Measurements from ENCODE around the gene JPH4.
"Not testable (repeated sequence)": the region's sequence is repeated elsewhere in the genome, so short reads cannot be mapped to it uniquely, and the experiment has no call there.

Gene JPH4

GRCh38 chr14:23550131-23550811 is 28.3 kb downstream of the JPH4 start:
- DNase-seq (ENCODE audit: low read depth in 1 of 2, low spot score in 1 of 2) = no peak

- DNase-seq (ENCODE audit: low read depth in 1 of 2, low spot score in 1 of 2) = no peak
Measured at GRCh38 chr14:23548351-23549318, 30.0 kb downstream of the JPH4 start.

GRCh38 chr14:23547924-23548323 is 30.7 kb downstream of the JPH4 start:
- no peak for DNase-seq (ENCODE audit: low read depth in 1 of 2, low spot score in 1 of 2)

- DNase-seq (ENCODE audit: low read depth in 1 of 2, low spot score in 1 of 2) = no peak
Measured at GRCh38 chr14:23546450-23547035, 32.0 kb downstream of the JPH4 start.

GRCh38 chr14:23545740-23546365 is 32.7 kb downstream of the JPH4 start:
- no peak for DNase-seq (ENCODE audit: low read depth in 1 of 2, low spot score in 1 of 2)

GRCh38 chr14:23544511-23545447 is 33.8 kb downstream of the JPH4 start:
- DNase-seq (ENCODE audit: low read depth in 1 of 2, low spot score in 1 of 2) = no peak

GRCh38 chr14:23543403-23543802 is 35.2 kb downstream of the JPH4 start:
- DNase-seq (ENCODE audit: low read depth in 1 of 2, low spot score in 1 of 2) = no peak

- no peak for DNase-seq (ENCODE audit: low read depth in 1 of 2, low spot score in 1 of 2)
Measured at GRCh38 chr14:23542261-23542660, 36.3 kb downstream of the JPH4 start.

GRCh38 chr14:23540141-23540469 is 38.5 kb downstream of the JPH4 start:
- DNase-seq (ENCODE audit: low read depth in 1 of 2, low spot score in 1 of 2) = no peak

- no peak for DNase-seq (ENCODE audit: low read depth in 1 of 2, low spot score in 1 of 2)
Measured at GRCh38 chr14:23539248-23540140, 39.1 kb downstream of the JPH4 start.

- DNase-seq (ENCODE audit: low read depth in 1 of 2, low spot score in 1 of 2) = no peak
Measured at GRCh38 chr14:23538785-23539184, 39.8 kb downstream of the JPH4 start.

- DNase-seq (ENCODE audit: low read depth in 1 of 2, low spot score in 1 of 2) = no peak
Measured at GRCh38 chr14:23538050-23538718, 40.4 kb downstream of the JPH4 start.

- DNase-seq (ENCODE audit: low read depth in 1 of 2, low spot score in 1 of 2) = no peak
Measured at GRCh38 chr14:23537351-23538049, 41.1 kb downstream of the JPH4 start.

GRCh38 chr14:23536906-23537305 is 41.7 kb downstream of the JPH4 start:
- not testable (repeated sequence) for DNase-seq (ENCODE audit: low read depth in 1 of 2, low spot score in 1 of 2)

- DNase-seq (ENCODE audit: low read depth in 1 of 2, low spot score in 1 of 2) = no peak
Measured at GRCh38 chr14:23536494-23536893, 42.1 kb downstream of the JPH4 start.

GRCh38 chr14:23535943-23536342 is 42.6 kb downstream of the JPH4 start:
- no peak for DNase-seq (ENCODE audit: low read depth in 1 of 2, low spot score in 1 of 2)

GRCh38 chr14:23533652-23534435 is 44.7 kb downstream of the JPH4 start:
- no peak for DNase-seq (ENCODE audit: low read depth in 1 of 2, low spot score in 1 of 2)

- no peak for DNase-seq (ENCODE audit: low read depth in 1 of 2, low spot score in 1 of 2)
Measured at GRCh38 chr14:23532658-23533057, 45.9 kb downstream of the JPH4 start.
